ENCODE measurements around the gene SLC25A43. TPM values are rescaled to one million over a fixed set of nuclear protein-coding genes. Genes with fewer than 3 reads are reported as not detected.

Gene SLC25A43
- polyA plus RNA-seq, 1 of the 3 experiments (the other 2 are of a cell fraction), result 13.2 TPM

- TF ChIP-seq ZBTB33 (IDR thresholded peaks at IDR 0.05; ENCODE audit: borderline replicate concordance, low read depth), result no peak
- TF ChIP-seq EP300 (IDR thresholded peaks at IDR 0.05; ENCODE audit: borderline replicate concordance in 1 of 2, low read depth in 1 of 2, low read length in 1 of 2), result no peak
- TF ChIP-seq REST (IDR thresholded peaks at IDR 0.05; ENCODE audit: low read depth, low read length), result no peak
- no peak for TF ChIP-seq RXRA (IDR thresholded peaks at IDR 0.05; ENCODE audit: borderline replicate concordance, low read depth)
- TF ChIP-seq RAD21 (IDR thresholded peaks at IDR 0.05; ENCODE audit: low read length), result no peak
These were observed 12.8 kb downstream of the SLC25A43 start (continued) for GRCh38 chrX:119411959-119412358.

- Histone ChIP-seq H3K27me3 (ENCODE audit: insufficient read depth) (peaks cover 4% of the 10 kb centered on the region; the same call in 1 of the 2 replicates), H3K4me1 (ENCODE audit: control insufficient read depth in 1 of 2, insufficient read depth in 2 of 2, low read depth in 1 of 2, low read length in 1 of 2) (no peaks in the 10 kb centered on the region), H3K9ac (no peak overlapping the region), H3K79me2 (ENCODE audit: insufficient read depth) (no peaks in the 10 kb centered on the region), H3F3A (replicated peaks; ENCODE audit: insufficient read depth) (no peaks in the 10 kb centered on the region), H2AFZ (ENCODE audit: low read depth) (no peak overlapping the region), H3K9me3 (no peaks in the 10 kb centered on the region), H4K20me1 (ENCODE audit: insufficient read depth) (no peaks in the 10 kb centered on the region), H3K9me2 (no peaks in the 10 kb centered on the region), H3K36me3 (replicated peaks in 1 of 2; ENCODE audit: control insufficient read depth in 1 of 2, insufficient read depth in 2 of 2, low read length in 1 of 2) (no peaks in the 10 kb centered on the region), H3K27ac (ENCODE audit: low read depth in 2 of 2, low read length in 1 of 2) (no peak overlapping the region), H3K4me3 (ENCODE audit: low read depth in 2 of 2, low read length in 1 of 2) (no peak overlapping the region), H3K4me2 (no peak overlapping the region)
- WGBS (ENCODE audit: low lambda C conversion rate), result 41% methylated on average over 4 of the region's 4 CpGs
- ChIA-PET POLR2A (no interaction called here), CTCF (no interaction called here)
- TF ChIP-seq RCOR1 (IDR thresholded peaks at IDR 0.05; ENCODE audit: low read length), result no peak
- no peak for DNase-seq
These were observed 18.2 kb downstream of the SLC25A43 start for GRCh38 chrX:119417376-119417775.

- Histone ChIP-seq H3K36me3 (replicated peaks in 1 of 2; ENCODE audit: control insufficient read depth in 1 of 2, insufficient read depth in 2 of 2, low read length in 1 of 2) (no peaks in the 10 kb centered on the region), H3K9me2 (no peaks in the 10 kb centered on the region), H3K4me1 (ENCODE audit: control insufficient read depth in 1 of 2, insufficient read depth in 2 of 2, low read depth in 1 of 2, low read length in 1 of 2) (no peaks in the 10 kb centered on the region), H3K9ac (no peak overlapping the region), H3K9me3 (no peaks in the 10 kb centered on the region), H3F3A (replicated peaks; ENCODE audit: insufficient read depth) (no peaks in the 10 kb centered on the region), H3K4me3 (ENCODE audit: low read depth in 2 of 2, low read length in 1 of 2) (no peak overlapping the region), H3K4me2 (no peak overlapping the region), H3K27me3 (ENCODE audit: insufficient read depth) (0 out of 2 replicates have a peak, but pooled peaks cover 4% of the 10 kb centered on the region), H3K27ac (ENCODE audit: low read depth in 2 of 2, low read length in 1 of 2) (no peak overlapping the region), H2AFZ (ENCODE audit: low read depth) (no peak overlapping the region), H4K20me1 (ENCODE audit: insufficient read depth) (no peaks in the 10 kb centered on the region), H3K79me2 (ENCODE audit: insufficient read depth) (no peaks in the 10 kb centered on the region)
- POLR2A ChIA-PET, result no interaction called here
- no peak for DNase-seq
- whole genome bisulfite sequencing (ENCODE audit: low lambda C conversion rate), result 29% methylated on average over 1 of the region's 1 CpG
- CTCF ChIA-PET, result no interaction called here
- TF ChIP-seq USF2 (IDR thresholded peaks at IDR 0.05; ENCODE audit: borderline replicate concordance, low read depth, low read length), result no peak
- TF ChIP-seq IRF3 (IDR thresholded peaks at IDR 0.05; ENCODE audit: low read depth, low read length), result no peak
- no peak for TF ChIP-seq FOSL2 (IDR thresholded peaks at IDR 0.05; ENCODE audit: borderline replicate concordance, low read depth)
- peak; percentile 37 for TF ChIP-seq RAD21 (IDR thresholded peaks at IDR 0.05; ENCODE audit: low read length)
- no peak for TF ChIP-seq YY1 (IDR thresholded peaks at IDR 0.05; ENCODE audit: low read depth)
- TF ChIP-seq GABPA (IDR thresholded peaks at IDR 0.05; ENCODE audit: low read depth), result no peak
- no peak for TF ChIP-seq RXRA (IDR thresholded peaks at IDR 0.05; ENCODE audit: borderline replicate concordance, low read depth)
- peak; percentile 43 for TF ChIP-seq CTCF (IDR thresholded peaks at IDR 0.05)
- TF ChIP-seq PBX3 (IDR thresholded peaks at IDR 0.05), result no peak
- TF ChIP-seq ELF1 (IDR thresholded peaks at IDR 0.05), result no peak
- no peak for TF ChIP-seq MEF2A (IDR thresholded peaks at IDR 0.05; ENCODE audit: borderline replicate concordance, low read depth)
These were observed 18.7 kb downstream of the SLC25A43 start for GRCh38 chrX:119417842-119418241.
